NCI-H1105 (cell line): ENCODE measurements around the gene ITIH5.

Experiments used
- DNase-seq: peaks from one replicate; lab custom pipeline; 2025; lab: John Stamatoyannopoulos, UW

The ITIH5 gene

GRCh38 chr10:7583626-7584025 is 83.1 kb downstream of the ITIH5 start:
- DNase-seq: no peak

GRCh38 chr10:7580520-7580919 is 86.2 kb downstream of the ITIH5 start:
- DNase-seq: no peak

- DNase-seq: no peak
Measured at GRCh38 chr10:7579681-7580080, 87.1 kb downstream of the ITIH5 start.

- no peak for DNase-seq
Measured at GRCh38 chr10:7577579-7577978, 89.2 kb downstream of the ITIH5 start.

- no peak for DNase-seq
Measured at GRCh38 chr10:7577176-7577575, 89.6 kb downstream of the ITIH5 start.

GRCh38 chr10:7576340-7576739 is 90.4 kb downstream of the ITIH5 start:
- no peak for DNase-seq

GRCh38 chr10:7572391-7572790 is 94.4 kb downstream of the ITIH5 start:
- no peak for DNase-seq

GRCh38 chr10:7571981-7572380 is 94.8 kb downstream of the ITIH5 start:
- no peak for DNase-seq

- DNase-seq: no peak
Measured at GRCh38 chr10:7567911-7568620, 98.7 kb downstream of the ITIH5 start.

- no peak for DNase-seq
Measured at GRCh38 chr10:7566891-7567290, 99.9 kb downstream of the ITIH5 start.

GRCh38 chr10:7565871-7566270 is 100.9 kb downstream of the ITIH5 start:
- DNase-seq: no peak

- DNase-seq: no peak
Measured at GRCh38 chr10:7563770-7564169, 103.0 kb downstream of the ITIH5 start.

GRCh38 chr10:7563368-7563767 is 103.4 kb downstream of the ITIH5 start:
- no peak for DNase-seq

GRCh38 chr10:7561985-7562384 is 104.8 kb downstream of the ITIH5 start:
- no peak for DNase-seq

- no peak for DNase-seq
Measured at GRCh38 chr10:7561216-7561893, 105.4 kb downstream of the ITIH5 start.

- no peak for DNase-seq
Measured at GRCh38 chr10:7560519-7560918, 106.2 kb downstream of the ITIH5 start.

GRCh38 chr10:7559386-7559785 is 107.4 kb downstream of the ITIH5 start:
- DNase-seq: no peak

GRCh38 chr10:7558036-7558435 is 108.7 kb downstream of the ITIH5 start:
- DNase-seq: no peak

- DNase-seq: no peak
Measured at GRCh38 chr10:7553531-7553930, 113.2 kb downstream of the ITIH5 start.

GRCh38 chr10:7551950-7552716 is 114.6 kb downstream of the ITIH5 start:
- DNase-seq: no peak

- no peak for DNase-seq
Measured at GRCh38 chr10:7551289-7551688, 115.5 kb downstream of the ITIH5 start.

- no peak for DNase-seq
Measured at GRCh38 chr10:7550013-7550412, 116.8 kb downstream of the ITIH5 start.

GRCh38 chr10:7547829-7548228 is 118.9 kb downstream of the ITIH5 start:
- DNase-seq: no peak
